ENCODE measurements around the gene HILPDA. TPM values are rescaled to one million over a fixed set of nuclear protein-coding genes. Genes with fewer than 3 reads are reported as not detected.

The HILPDA gene
- total and polyA plus RNA-seq, 9 of the 15 experiments (the other 6 are each of a cell fraction or from before 2014, with no cell fraction given) = 8.3 to 71.8 (median 23.5) TPM

DNA sequence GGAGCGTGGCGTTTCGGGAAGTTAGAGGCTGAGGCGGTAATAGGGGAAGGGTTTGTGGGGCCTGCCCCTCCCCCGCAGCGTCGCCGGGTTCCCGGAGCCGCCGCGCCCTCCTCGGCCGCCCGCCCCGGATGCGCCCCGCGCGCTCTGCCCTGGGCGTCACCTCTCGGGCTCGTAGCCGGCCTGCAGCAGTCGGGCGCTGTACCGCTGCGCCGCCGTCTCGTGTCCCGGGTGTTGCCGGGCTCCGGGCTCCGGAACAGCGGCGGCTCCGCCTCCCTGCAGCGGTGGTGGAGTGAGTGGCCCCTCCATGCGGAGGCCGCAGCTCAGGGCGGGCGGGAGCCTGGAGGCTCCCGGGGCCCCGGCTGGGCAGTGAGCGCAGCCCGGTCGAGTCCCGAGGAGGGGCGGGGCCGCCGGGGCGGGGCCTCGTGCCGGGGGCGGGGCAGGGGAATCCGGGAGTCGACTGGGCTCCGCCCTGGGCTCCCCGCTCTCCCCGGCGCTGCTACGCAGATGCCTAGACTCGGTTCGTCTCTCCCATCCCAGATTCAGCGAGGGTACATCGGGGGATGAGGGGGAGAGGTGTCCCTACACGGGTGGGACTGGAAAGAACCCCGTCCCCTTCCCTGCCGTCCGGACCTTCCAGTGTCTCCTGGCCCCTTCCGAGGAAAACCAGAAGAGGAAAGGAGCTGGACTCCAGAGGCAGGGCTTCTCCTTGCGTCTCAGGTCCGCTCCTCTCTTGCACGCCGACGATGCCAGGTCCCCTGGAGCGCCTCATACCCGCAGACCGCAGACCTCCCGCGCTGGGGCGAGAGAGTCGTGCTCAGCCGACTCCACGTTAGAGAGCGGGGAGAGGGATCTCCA, 45.9 kb upstream of the HILPDA start, which contains the start of gene IMPDH1 (continued):
- no peak for TF ChIP-seq SRSF9 (IDR thresholded peaks at IDR 0.05; ENCODE audit: borderline replicate concordance, low read depth, low read length)
- TF ChIP-seq TEAD2 (tag; IDR thresholded peaks at IDR 0.05) = no peak
- no peak; the same call in 1 of the 2 replicates for TF ChIP-seq ZNF239 (CRISPR knock-in tag; IDR thresholded peaks at IDR 0.05)
- peak; percentile 90 for TF ChIP-seq SMAD4 (CRISPR knock-in tag; conservative IDR thresholded peaks at IDR 0.05)
- TF ChIP-seq ZNF324 (CRISPR knock-in tag; IDR thresholded peaks at IDR 0.05) = no peak
- TF ChIP-seq KHSRP (IDR thresholded peaks at IDR 0.05) = no peak
- peak; percentile 76 for TF ChIP-seq SIN3B (IDR thresholded peaks at IDR 0.05; ENCODE audit: low read depth)
- TF ChIP-seq, protein P1, sequence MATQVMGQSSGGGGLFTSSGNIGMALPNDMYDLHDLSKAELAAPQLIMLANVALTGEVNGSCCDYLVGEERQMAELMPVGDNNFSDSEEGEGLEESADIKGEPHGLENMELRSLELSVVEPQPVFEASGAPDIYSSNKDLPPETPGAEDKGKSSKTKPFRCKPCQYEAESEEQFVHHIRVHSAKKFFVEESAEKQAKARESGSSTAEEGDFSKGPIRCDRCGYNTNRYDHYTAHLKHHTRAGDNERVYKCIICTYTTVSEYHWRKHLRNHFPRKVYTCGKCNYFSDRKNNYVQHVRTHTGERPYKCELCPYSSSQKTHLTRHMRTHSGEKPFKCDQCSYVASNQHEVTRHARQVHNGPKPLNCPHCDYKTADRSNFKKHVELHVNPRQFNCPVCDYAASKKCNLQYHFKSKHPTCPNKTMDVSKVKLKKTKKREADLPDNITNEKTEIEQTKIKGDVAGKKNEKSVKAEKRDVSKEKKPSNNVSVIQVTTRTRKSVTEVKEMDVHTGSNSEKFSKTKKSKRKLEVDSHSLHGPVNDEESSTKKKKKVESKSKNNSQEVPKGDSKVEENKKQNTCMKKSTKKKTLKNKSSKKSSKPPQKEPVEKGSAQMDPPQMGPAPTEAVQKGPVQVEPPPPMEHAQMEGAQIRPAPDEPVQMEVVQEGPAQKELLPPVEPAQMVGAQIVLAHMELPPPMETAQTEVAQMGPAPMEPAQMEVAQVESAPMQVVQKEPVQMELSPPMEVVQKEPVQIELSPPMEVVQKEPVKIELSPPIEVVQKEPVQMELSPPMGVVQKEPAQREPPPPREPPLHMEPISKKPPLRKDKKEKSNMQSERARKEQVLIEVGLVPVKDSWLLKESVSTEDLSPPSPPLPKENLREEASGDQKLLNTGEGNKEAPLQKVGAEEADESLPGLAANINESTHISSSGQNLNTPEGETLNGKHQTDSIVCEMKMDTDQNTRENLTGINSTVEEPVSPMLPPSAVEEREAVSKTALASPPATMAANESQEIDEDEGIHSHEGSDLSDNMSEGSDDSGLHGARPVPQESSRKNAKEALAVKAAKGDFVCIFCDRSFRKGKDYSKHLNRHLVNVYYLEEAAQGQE (IDR thresholded peaks at IDR 0.05; ENCODE audit: borderline replicate concordance) = peak; percentile 38; the same call in 1 of the 2 replicates
- TF ChIP-seq, protein P1 (CRISPR knock-in tag; IDR thresholded peaks at IDR 0.05; ENCODE audit: low read depth) = peak; percentile 64
- TF ChIP-seq ZNF507 (tag; conservative IDR thresholded peaks at IDR 0.05) = no peak
- TF ChIP-seq NBN (IDR thresholded peaks at IDR 0.05; ENCODE audit: low read depth) = peak; percentile 51; the same call in 1 of the 2 replicates
- TF ChIP-seq XRCC5 (IDR thresholded peaks at IDR 0.05; ENCODE audit: low read depth, low read length) = peak; percentile 73; the same call in 1 of the 2 replicates
- peak; percentile 73; the same call in 1 of the 2 replicates for TF ChIP-seq CBX1 (IDR thresholded peaks at IDR 0.05; ENCODE audit: low read depth)
- TF ChIP-seq, protein P2, sequence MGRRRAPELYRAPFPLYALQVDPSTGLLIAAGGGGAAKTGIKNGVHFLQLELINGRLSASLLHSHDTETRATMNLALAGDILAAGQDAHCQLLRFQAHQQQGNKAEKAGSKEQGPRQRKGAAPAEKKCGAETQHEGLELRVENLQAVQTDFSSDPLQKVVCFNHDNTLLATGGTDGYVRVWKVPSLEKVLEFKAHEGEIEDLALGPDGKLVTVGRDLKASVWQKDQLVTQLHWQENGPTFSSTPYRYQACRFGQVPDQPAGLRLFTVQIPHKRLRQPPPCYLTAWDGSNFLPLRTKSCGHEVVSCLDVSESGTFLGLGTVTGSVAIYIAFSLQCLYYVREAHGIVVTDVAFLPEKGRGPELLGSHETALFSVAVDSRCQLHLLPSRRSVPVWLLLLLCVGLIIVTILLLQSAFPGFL (CRISPR knock-in tag; IDR thresholded peaks at IDR 0.05) = no peak
- no peak for TF ChIP-seq LARP7 (IDR thresholded peaks at IDR 0.05)
- no peak for TF ChIP-seq FOXM1 (IDR thresholded peaks at IDR 0.05; ENCODE audit: low read depth)
- TF ChIP-seq FOXM1 (CRISPR knock-in tag; IDR thresholded peaks at IDR 0.05; ENCODE audit: low read depth) = 0 out of 2 replicates have a peak, but pooled peaks have one; percentile 78
- no peak for TF ChIP-seq CSDE1 (IDR thresholded peaks at IDR 0.05)
- TF ChIP-seq MTA1 (IDR thresholded peaks at IDR 0.05; ENCODE audit: borderline replicate concordance) = no peak; the same call in 1 of the 2 replicates

Measured in K562 (cell line).